Mesothelial cell of epicardium (in vitro differentiated cells): ENCODE data around the gene ADAM12. TPM values are rescaled to one million over a fixed set of nuclear protein-coding genes. Genes with fewer than 3 reads are reported as not detected.

Experiments
- DNase-seq, 2 experiments: peaks; one replicate each; pipeline ENCODE4 v3.0.0; 2021; ENCODE audit warnings: low spot score in 2 of 2; ENCODE audit not compliant: unreplicated experiment in 2 of 2
- H3K27ac Mint-ChIP-seq: 2 replicates; pipeline ENCODE4 v1.8.0; 2021; ENCODE audit warnings: mixed read lengths
- H3K27me3 Mint-ChIP-seq: 2 replicates; pipeline ENCODE4 v1.8.0; 2021; ENCODE audit warnings: low read depth, mixed read lengths
- H3K36me3 Mint-ChIP-seq: 2 replicates; pipeline ENCODE4 v1.8.0; 2021; ENCODE audit warnings: mixed read lengths
- H3K4me1 Mint-ChIP-seq: 2 replicates; pipeline ENCODE4 v1.8.0; 2021; ENCODE audit warnings: mixed read lengths
- H3K4me3 Mint-ChIP-seq: 2 replicates; pipeline ENCODE4 v1.8.0; 2021; ENCODE audit warnings: mild to moderate bottlenecking, moderate library complexity, mixed read lengths
- H3K9me3 Mint-ChIP-seq: 2 replicates; pipeline ENCODE4 v1.8.0; 2021; ENCODE audit warnings: mixed read lengths
- CTCF ChIP-seq: fragments of 200-600 bp; sonication (generic); IDR thresholded peaks from one replicate; pipeline ENCODE4 v1.5.0; 2021; ENCODE audit warnings: antibody characterized with exemption; ENCODE audit not compliant: unreplicated experiment
- total RNA-seq: library from RNA; stranded (reverse); gene quantifications from 3 replicates; pipeline ENCODE4 v1.2.1, GENCODE V29; 2021

ADAM12 gene
- total RNA-seq, 1 donor from 2014 or later: 13.3 TPM

GRCh38 chr10:126130271-126130710, 258.0 kb downstream of the ADAM12 start:
- Mint-ChIP-seq H3K27ac (no peak overlapping the region), H3K9me3 (no peaks in the 10 kb centered on the region), H3K4me1 (peaks cover 23% of the 10 kb centered on the region), H3K4me3 (no peak overlapping the region), H3K27me3 (peaks cover 4% of the 10 kb centered on the region), H3K36me3 (no peaks in the 10 kb centered on the region)
- peak in 1 of 2 experiments; percentile 19 for DNase-seq
- no peak for TF ChIP-seq CTCF

- no peak for TF ChIP-seq CTCF
- Mint-ChIP-seq H3K27me3 (peaks cover 2% of the 10 kb centered on the region), H3K4me1 (peaks cover 25% of the 10 kb centered on the region)
These were observed 259.3 kb downstream of the ADAM12 start for GRCh38 chr10:126129026-126129425.

GRCh38 chr10:126128581-126128980, 259.7 kb downstream of the ADAM12 start:
- H3K27ac Mint-ChIP-seq: no peak overlapping the region
- no peak for TF ChIP-seq CTCF
- no peak for DNase-seq
- H3K27me3 Mint-ChIP-seq: peaks cover 2% of the 10 kb centered on the region
- peaks cover 28% of the 10 kb centered on the region for H3K4me1 Mint-ChIP-seq
- no peaks in the 10 kb centered on the region for H3K36me3 Mint-ChIP-seq
- H3K4me3 Mint-ChIP-seq: no peak overlapping the region
- no peaks in the 10 kb centered on the region for H3K9me3 Mint-ChIP-seq

More at GRCh38 chr10:126129026-126129425, 259.3 kb downstream of the ADAM12 start:
- no peaks in the 10 kb centered on the region for H3K36me3 Mint-ChIP-seq
- no peak overlapping the region for H3K27ac Mint-ChIP-seq
- H3K9me3 Mint-ChIP-seq: no peaks in the 10 kb centered on the region
- no peak overlapping the region for H3K4me3 Mint-ChIP-seq
- no peak for DNase-seq

- peak in 1 of 2 experiments; percentile 9 for DNase-seq
- no peak overlapping the region for H3K4me3 Mint-ChIP-seq
- peaks cover 34% of the 10 kb centered on the region for H3K4me1 Mint-ChIP-seq
- TF ChIP-seq CTCF: no peak
- H3K27ac Mint-ChIP-seq: no peak overlapping the region
- no peaks in the 10 kb centered on the region for H3K36me3 Mint-ChIP-seq
- peaks cover 2% of the 10 kb centered on the region for H3K27me3 Mint-ChIP-seq
- H3K9me3 Mint-ChIP-seq: no peaks in the 10 kb centered on the region
These were observed 260.7 kb downstream of the ADAM12 start for GRCh38 chr10:126127481-126128029.

- no peak for TF ChIP-seq CTCF
- Mint-ChIP-seq H3K27ac (no peak overlapping the region), H3K27me3 (peaks cover 2% of the 10 kb centered on the region), H3K36me3 (no peaks in the 10 kb centered on the region), H3K4me1 (peaks cover 34% of the 10 kb centered on the region), H3K9me3 (no peaks in the 10 kb centered on the region), H3K4me3 (no peak overlapping the region)
- DNase-seq: no peak
These were observed 261.4 kb downstream of the ADAM12 start for GRCh38 chr10:126126866-126127265.

- peaks cover 28% of the 10 kb centered on the region for H3K4me1 Mint-ChIP-seq
- no peak overlapping the region for H3K27ac Mint-ChIP-seq
- no peak overlapping the region for H3K4me3 Mint-ChIP-seq
- H3K9me3 Mint-ChIP-seq: no peaks in the 10 kb centered on the region
- no peak for TF ChIP-seq CTCF
- H3K36me3 Mint-ChIP-seq: no peaks in the 10 kb centered on the region
- peaks cover 2% of the 10 kb centered on the region for H3K27me3 Mint-ChIP-seq
- no peak for DNase-seq
These were observed 262.3 kb downstream of the ADAM12 start for GRCh38 chr10:126126023-126126422.
